Immature natural killer cell (primary cell): Measurements from ENCODE around the gene IGHMBP2. TPM values are rescaled to one million over a fixed set of nuclear protein-coding genes. Genes with fewer than 3 reads are reported as not detected.

Source experiments
- DNase-seq, 3 donors: peaks; one replicate each; pipeline ENCODE4 v3.0.0; 2022; ENCODE audit warnings: mixed read lengths in 1 of 3
- H3K27ac Mint-ChIP-seq, 6 donors: one replicate each; pipeline ENCODE4 v1.8.0; 2020; ENCODE audit warnings: mixed read lengths in 6 of 6, mild to moderate bottlenecking in 5 of 6, inconsistent platforms in 4 of 6, moderate library complexity in 3 of 6
- H3K27me3 Mint-ChIP-seq, 3 donors: one replicate each; pipeline ENCODE4 v1.8.0; 2020 to 2021; ENCODE audit warnings: low read depth in 3 of 3, mild to moderate bottlenecking in 3 of 3, mixed read lengths in 3 of 3, moderate library complexity in 3 of 3, inconsistent platforms in 1 of 3
- H3K36me3 Mint-ChIP-seq, 3 donors: one replicate each; pipeline ENCODE4 v1.8.0; 2020; ENCODE audit warnings: mixed read lengths in 3 of 3, inconsistent platforms in 2 of 3, mild to moderate bottlenecking in 2 of 3
- H3K4me1 Mint-ChIP-seq, 2 donors: one replicate each; pipeline ENCODE4 v1.8.0; 2020; ENCODE audit warnings: inconsistent platforms in 2 of 2, mild to moderate bottlenecking in 2 of 2, mixed read lengths in 2 of 2, moderate library complexity in 1 of 2
- H3K4me3 Mint-ChIP-seq, 5 donors: one replicate each; pipeline ENCODE4 v1.8.0; 2020; ENCODE audit warnings: mild to moderate bottlenecking in 5 of 5, mixed read lengths in 5 of 5, inconsistent platforms in 3 of 5, moderate library complexity in 3 of 5
- H3K9me3 Mint-ChIP-seq, 6 donors: one replicate each; pipeline ENCODE4 v1.8.0; 2020; ENCODE audit warnings: mild to moderate bottlenecking in 6 of 6, mixed read lengths in 6 of 6, inconsistent platforms in 4 of 6, moderate library complexity in 3 of 6
- polyA plus RNA-seq, 3 donors: library from polyadenylated mRNA; unstranded; fragments of 300-500 nt; fragmentation: Illumina TruSeq; gene quantifications; one replicate each; pipeline ENCODE4 v1.2.3, GENCODE V29; 2021

Gene IGHMBP2
- polyA plus RNA-seq, 3 donors from 2014 or later, result 8.7 to 9.8 (median 8.9) TPM

- peaks cover 6 to 15% (median 6%) of the 10 kb centered on the region in 3 donors for H3K36me3 Mint-ChIP-seq
- H3K27me3 Mint-ChIP-seq, result peaks cover 0 to 4% (median 0%) of the 10 kb centered on the region in 3 donors
- no peak for DNase-seq
- H3K27ac Mint-ChIP-seq, result no peak overlapping the region
- H3K4me3 Mint-ChIP-seq, result no peak overlapping the region
- H3K4me1 Mint-ChIP-seq, result peaks cover 0 to 2% of the 10 kb centered on the region in 2 donors
- H3K9me3 Mint-ChIP-seq, result no peaks in the 10 kb centered on the region
Measured at GRCh38 chr11:68935066-68935465, 31.4 kb downstream of the IGHMBP2 start.

GRCh38 chr11:68935516-68936357 is 32.0 kb downstream of the IGHMBP2 start:
- no peak for DNase-seq
- peaks cover 0 to 4% (median 0%) of the 10 kb centered on the region in 3 donors for H3K27me3 Mint-ChIP-seq
- peak overlapping the region in 1 of 6 donors; percentile 40 for H3K27ac Mint-ChIP-seq
- H3K36me3 Mint-ChIP-seq, result peaks cover 0 to 10% (median 0%) of the 10 kb centered on the region in 3 donors
- H3K4me1 Mint-ChIP-seq, result peaks cover 0 to 2% of the 10 kb centered on the region in 2 donors
- no peak overlapping the region for H3K4me3 Mint-ChIP-seq
- no peaks in the 10 kb centered on the region for H3K9me3 Mint-ChIP-seq

- H3K27me3 Mint-ChIP-seq, result peaks cover 0 to 4% (median 0%) of the 10 kb centered on the region in 3 donors
- no peak overlapping the region for H3K27ac Mint-ChIP-seq
- no peak for DNase-seq
- H3K9me3 Mint-ChIP-seq, result no peaks in the 10 kb centered on the region
- no peak overlapping the region for H3K4me3 Mint-ChIP-seq
- H3K36me3 Mint-ChIP-seq, result peaks cover 0 to 10% (median 0%) of the 10 kb centered on the region in 3 donors
- H3K4me1 Mint-ChIP-seq, result peaks cover 0 to 2% of the 10 kb centered on the region in 2 donors
Measured at GRCh38 chr11:68936358-68936636, 32.6 kb downstream of the IGHMBP2 start.

GRCh38 chr11:68936676-68937620 is 33.3 kb downstream of the IGHMBP2 start:
- no peak for DNase-seq
- no peak overlapping the region for H3K4me3 Mint-ChIP-seq
- H3K36me3 Mint-ChIP-seq, result peaks cover 0 to 6% (median 0%) of the 10 kb centered on the region in 3 donors
- peaks cover 0 to 2% of the 10 kb centered on the region in 2 donors for H3K4me1 Mint-ChIP-seq
- H3K27me3 Mint-ChIP-seq, result peaks cover 0 to 1% (median 0%) of the 10 kb centered on the region in 3 donors
- no peaks in the 10 kb centered on the region for H3K9me3 Mint-ChIP-seq
- no peak overlapping the region for H3K27ac Mint-ChIP-seq

GRCh38 chr11:68938088-68938487 is 34.4 kb downstream of the IGHMBP2 start:
- Mint-ChIP-seq H3K4me3 (no peak overlapping the region), H3K27ac (no peak overlapping the region), H3K4me1 (peaks cover 0 to 2% of the 10 kb centered on the region in 2 donors), H3K36me3 (peaks cover 0 to 6% (median 0%) of the 10 kb centered on the region in 3 donors), H3K9me3 (no peaks in the 10 kb centered on the region), H3K27me3 (no peaks in the 10 kb centered on the region)
- no peak for DNase-seq

- no peak for DNase-seq
- H3K27ac Mint-ChIP-seq, result peak overlapping the region in 1 of 6 donors; percentile 31
- H3K27me3 Mint-ChIP-seq, result no peaks in the 10 kb centered on the region
- peaks cover 0 to 6% (median 0%) of the 10 kb centered on the region in 3 donors for H3K36me3 Mint-ChIP-seq
- no peaks in the 10 kb centered on the region for H3K9me3 Mint-ChIP-seq
- H3K4me3 Mint-ChIP-seq, result no peak overlapping the region
- peaks cover 0 to 2% of the 10 kb centered on the region in 2 donors for H3K4me1 Mint-ChIP-seq
Measured at GRCh38 chr11:68938816-68939582, 35.3 kb downstream of the IGHMBP2 start.

GRCh38 chr11:68939583-68940555 is 36.2 kb downstream of the IGHMBP2 start:
- Mint-ChIP-seq H3K4me3 (no peak overlapping the region), H3K36me3 (peaks cover 0 to 6% (median 0%) of the 10 kb centered on the region in 3 donors), H3K9me3 (no peaks in the 10 kb centered on the region), H3K27ac (no peak overlapping the region), H3K27me3 (no peaks in the 10 kb centered on the region), H3K4me1 (peaks cover 0 to 2% of the 10 kb centered on the region in 2 donors)
- no peak for DNase-seq

GRCh38 chr11:68940651-68941323 is 37.1 kb downstream of the IGHMBP2 start:
- no peak for DNase-seq
- Mint-ChIP-seq H3K4me3 (no peak overlapping the region), H3K36me3 (peaks cover 0 to 3% (median 0%) of the 10 kb centered on the region in 3 donors), H3K27me3 (no peaks in the 10 kb centered on the region), H3K9me3 (no peaks in the 10 kb centered on the region), H3K4me1 (peaks cover 0 to 2% of the 10 kb centered on the region in 2 donors), H3K27ac (no peak overlapping the region)

- no peaks in the 10 kb centered on the region for H3K27me3 Mint-ChIP-seq
- DNase-seq, result no peak
- H3K36me3 Mint-ChIP-seq, result peaks cover 0 to 3% (median 0%) of the 10 kb centered on the region in 3 donors
- no peaks in the 10 kb centered on the region for H3K9me3 Mint-ChIP-seq
- no peak overlapping the region for H3K27ac Mint-ChIP-seq
- H3K4me3 Mint-ChIP-seq, result no peak overlapping the region
- peaks cover 0 to 2% of the 10 kb centered on the region in 2 donors for H3K4me1 Mint-ChIP-seq
Measured at GRCh38 chr11:68941324-68942094, 37.8 kb downstream of the IGHMBP2 start.

GRCh38 chr11:68942095-68942620 is 38.5 kb downstream of the IGHMBP2 start:
- Mint-ChIP-seq H3K9me3 (no peaks in the 10 kb centered on the region), H3K27me3 (no peaks in the 10 kb centered on the region), H3K36me3 (peaks cover 0 to 3% (median 0%) of the 10 kb centered on the region in 3 donors), H3K4me3 (no peak overlapping the region), H3K4me1 (peaks cover 0 to 2% of the 10 kb centered on the region in 2 donors), H3K27ac (no peak overlapping the region)
- DNase-seq, result no peak

- no peak for DNase-seq
- H3K27me3 Mint-ChIP-seq, result no peaks in the 10 kb centered on the region
- H3K9me3 Mint-ChIP-seq, result no peaks in the 10 kb centered on the region
- H3K4me1 Mint-ChIP-seq, result peaks cover 0 to 2% of the 10 kb centered on the region in 2 donors
- H3K27ac Mint-ChIP-seq, result no peak overlapping the region
- H3K4me3 Mint-ChIP-seq, result no peak overlapping the region
- peaks cover 0 to 3% (median 0%) of the 10 kb centered on the region in 3 donors for H3K36me3 Mint-ChIP-seq
Measured at GRCh38 chr11:68942751-68943271, 39.1 kb downstream of the IGHMBP2 start.
